Activated naive CD8-positive, alpha-beta T cell treated with anti-CD3 and anti-CD28 coated beads, Interleukin-2, amount 50 U/mL, for 24 hours (primary cell): ENCODE data around the gene GJA4.

Experiments used
- ATAC-seq: fragments of 150-1000 bp; cut with Tn5 transposase; one replicate; pipeline ENCODE4 v1.10.0; 2021
- DNase-seq: peaks from one replicate; pipeline ENCODE4 v3.0.0; 2021
- H3K27ac Mint-ChIP-seq: one replicate; pipeline ENCODE4 v1.8.0; 2021; ENCODE audit warnings: mild to moderate bottlenecking, mixed read lengths
- H3K27me3 Mint-ChIP-seq: one replicate; pipeline ENCODE4 v1.8.0; 2021; ENCODE audit warnings: mixed read lengths
- H3K36me3 Mint-ChIP-seq: one replicate; pipeline ENCODE4 v1.8.0; 2021; ENCODE audit warnings: low read depth, mixed read lengths
- H3K4me1 Mint-ChIP-seq: one replicate; pipeline ENCODE4 v1.8.0; 2021; ENCODE audit warnings: mixed read lengths
- H3K4me3 Mint-ChIP-seq: one replicate; pipeline ENCODE4 v1.8.0; 2021; ENCODE audit warnings: mild to moderate bottlenecking, moderate library complexity, mixed read lengths
- H3K9me3 Mint-ChIP-seq: one replicate; pipeline ENCODE4 v1.8.0; 2021; ENCODE audit warnings: mixed read lengths

The GJA4 gene

DNA sequence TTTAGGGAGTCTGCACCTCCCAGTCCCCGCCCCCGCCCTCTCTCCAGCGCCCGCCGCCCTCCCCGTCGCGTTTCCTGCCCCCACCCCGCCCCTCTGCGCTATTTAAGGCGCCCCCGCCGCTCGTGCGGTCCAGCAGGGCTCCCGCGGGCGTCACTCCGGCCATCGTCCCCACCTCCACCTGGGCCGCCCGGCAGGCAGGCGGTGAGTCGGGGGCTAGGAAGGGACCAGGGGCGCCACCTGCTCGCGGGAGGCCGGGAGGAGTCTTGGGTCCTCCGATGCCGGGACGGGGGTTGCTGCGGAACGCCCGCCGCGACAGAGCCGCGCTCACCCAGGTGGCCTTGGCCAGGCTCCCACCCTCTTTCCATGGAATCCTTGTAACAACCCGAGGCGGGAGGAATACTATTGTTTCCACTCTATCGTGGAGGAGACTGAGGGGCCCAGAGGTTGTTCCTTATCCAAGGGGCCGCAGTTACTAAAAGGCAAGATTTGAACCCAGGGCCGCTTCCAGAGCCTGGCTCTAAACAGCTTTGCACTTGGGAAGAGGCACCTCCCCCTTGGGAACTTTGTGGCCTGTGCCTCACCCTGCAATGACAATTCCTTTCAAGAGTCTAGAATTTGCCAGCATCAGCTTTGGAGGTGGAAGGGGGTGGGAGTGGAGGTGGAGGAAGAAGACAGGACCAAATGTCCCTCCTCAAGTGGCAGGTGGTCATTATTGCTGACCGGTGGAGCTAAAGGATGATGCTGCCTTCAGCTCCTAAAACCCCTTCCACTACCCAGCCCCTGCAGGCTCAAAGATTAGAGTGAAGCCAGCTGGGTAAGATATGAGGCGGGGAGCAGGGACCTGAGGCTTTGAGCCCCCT is at the start of gene GJA4:
Gene GJA4, plus strand, starts transcription at position 132 of the 860 bp plus-strand sequence. CDS start 1,215 bp downstream, outside the sequence.
- Mint-ChIP-seq H3K9me3 (no peaks in the 10 kb centered on the region), H3K27me3 (peaks cover 22% of the 10 kb centered on the region), H3K4me3 (no peak within 1 kb of the TSS), H3K27ac (no peak within 1 kb of the TSS), H3K36me3 (no peaks in the 10 kb centered on the region), H3K4me1 (peaks cover 11% of the 10 kb centered on the region)
- no peak for ATAC-seq
- no peak for DNase-seq

- H3K4me3 Mint-ChIP-seq = no peak overlapping the region
- H3K9me3 Mint-ChIP-seq = no peaks in the 10 kb centered on the region
- H3K4me1 Mint-ChIP-seq = no peaks in the 10 kb centered on the region
- DNase-seq = no peak
- H3K27me3 Mint-ChIP-seq = no peaks in the 10 kb centered on the region
- H3K27ac Mint-ChIP-seq = no peak overlapping the region
- ATAC-seq = no peak
- no peaks in the 10 kb centered on the region for H3K36me3 Mint-ChIP-seq
Measured at GRCh38 chr1:34743775-34744174, 49.0 kb upstream of the GJA4 start.

GRCh38 chr1:34744851-34745250 is 47.9 kb upstream of the GJA4 start:
- Mint-ChIP-seq H3K9me3 (no peaks in the 10 kb centered on the region), H3K4me1 (no peaks in the 10 kb centered on the region), H3K27me3 (no peaks in the 10 kb centered on the region), H3K4me3 (no peak overlapping the region), H3K27ac (no peak overlapping the region), H3K36me3 (no peaks in the 10 kb centered on the region)
- ATAC-seq (no peak), DNase-seq (no peak)

- ATAC-seq (no peak), DNase-seq (no peak)
- H3K36me3 Mint-ChIP-seq = no peaks in the 10 kb centered on the region
- H3K4me3 Mint-ChIP-seq = no peak overlapping the region
- no peak overlapping the region for H3K27ac Mint-ChIP-seq
- no peaks in the 10 kb centered on the region for H3K4me1 Mint-ChIP-seq
- H3K27me3 Mint-ChIP-seq = no peaks in the 10 kb centered on the region
- H3K9me3 Mint-ChIP-seq = no peaks in the 10 kb centered on the region
Measured at GRCh38 chr1:34745666-34746065, 47.1 kb upstream of the GJA4 start.

DNA sequence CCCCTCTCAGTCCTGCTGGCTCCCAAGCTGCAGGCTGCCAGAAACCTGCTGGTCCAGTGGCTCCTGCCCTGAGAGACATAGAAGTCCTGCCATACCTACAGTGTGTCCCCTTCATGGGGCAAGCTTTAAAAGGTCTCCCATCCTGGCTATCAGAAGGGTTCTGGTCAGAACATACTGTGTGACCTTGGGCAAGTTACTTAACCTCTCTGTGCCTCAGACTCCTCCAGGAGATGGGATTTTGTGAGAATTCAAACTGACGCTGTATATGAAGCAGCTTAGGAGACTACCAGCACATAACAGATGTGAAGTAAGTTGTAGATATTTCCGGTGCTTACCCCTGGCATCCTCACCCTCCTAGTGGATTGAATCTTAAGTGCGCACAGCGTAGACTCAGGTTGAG is 46.7 kb upstream of the GJA4 start:
- Mint-ChIP-seq H3K27ac (no peak overlapping the region), H3K36me3 (no peaks in the 10 kb centered on the region), H3K4me3 (no peak overlapping the region), H3K27me3 (no peaks in the 10 kb centered on the region), H3K4me1 (no peaks in the 10 kb centered on the region), H3K9me3 (no peaks in the 10 kb centered on the region)
- ATAC-seq (no peak), DNase-seq (no peak)

DNA sequence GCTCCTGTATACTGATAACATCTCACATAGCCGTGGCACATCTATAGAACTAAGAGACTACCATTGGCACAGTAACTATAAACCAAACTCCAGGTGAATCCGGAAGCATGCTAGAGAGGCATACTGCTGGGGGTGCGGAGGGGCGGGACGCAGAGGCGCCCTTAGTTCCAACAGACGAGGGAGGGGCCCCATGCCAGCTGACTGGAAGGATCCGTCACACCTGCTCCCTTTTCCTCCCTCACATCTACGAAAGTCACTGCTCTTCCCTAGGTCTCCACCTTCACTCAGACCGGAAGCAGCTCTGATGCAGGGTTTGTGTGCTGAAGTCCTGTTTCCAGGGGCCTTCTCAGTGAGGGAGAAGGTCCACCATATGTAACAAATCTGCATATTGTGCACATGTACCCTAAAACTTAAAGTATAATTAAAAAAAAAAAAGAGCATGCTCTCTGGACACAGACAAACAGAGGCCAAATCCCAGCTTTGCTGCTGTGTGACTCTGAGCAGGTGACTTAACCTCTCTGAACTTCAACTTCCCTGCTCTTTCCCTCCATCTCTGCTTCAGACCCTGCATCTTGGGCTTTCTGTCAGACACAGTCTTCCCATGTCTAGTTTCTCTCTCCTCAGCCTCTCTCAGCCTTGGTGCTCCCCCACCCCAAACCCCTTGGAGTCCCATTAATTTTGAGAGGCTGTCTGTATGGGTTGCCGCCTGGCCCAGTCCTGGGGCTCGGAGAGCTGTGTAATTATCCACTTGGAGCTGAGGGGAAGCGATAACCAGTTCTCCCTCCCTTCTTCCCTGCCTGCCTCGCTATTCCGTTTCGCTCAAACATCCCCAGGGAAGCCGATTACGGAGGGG is 45.8 kb upstream of the GJA4 start:
- H3K27ac Mint-ChIP-seq = no peak overlapping the region
- H3K4me3 Mint-ChIP-seq = no peak overlapping the region
- ATAC-seq = no peak
- H3K4me1 Mint-ChIP-seq = no peaks in the 10 kb centered on the region
- H3K27me3 Mint-ChIP-seq = no peaks in the 10 kb centered on the region
- no peak for DNase-seq
- no peaks in the 10 kb centered on the region for H3K9me3 Mint-ChIP-seq
- H3K36me3 Mint-ChIP-seq = no peaks in the 10 kb centered on the region

GRCh38 chr1:34747638-34747941 is 45.2 kb upstream of the GJA4 start:
- H3K9me3 Mint-ChIP-seq = no peaks in the 10 kb centered on the region
- no peaks in the 10 kb centered on the region for H3K4me1 Mint-ChIP-seq
- H3K36me3 Mint-ChIP-seq = no peaks in the 10 kb centered on the region
- H3K27ac Mint-ChIP-seq = no peak overlapping the region
- no peak for ATAC-seq
- H3K27me3 Mint-ChIP-seq = no peaks in the 10 kb centered on the region
- H3K4me3 Mint-ChIP-seq = no peak overlapping the region
- DNase-seq = no peak

- no peak for ATAC-seq
- no peaks in the 10 kb centered on the region for H3K27me3 Mint-ChIP-seq
- H3K4me3 Mint-ChIP-seq = no peak overlapping the region
Measured at GRCh38 chr1:34749992-34750391, 42.8 kb upstream of the GJA4 start.

GRCh38 chr1:34750610-34751009 is 42.2 kb upstream of the GJA4 start:
- no peak overlapping the region for H3K4me3 Mint-ChIP-seq
- no peaks in the 10 kb centered on the region for H3K27me3 Mint-ChIP-seq
- H3K4me1 Mint-ChIP-seq = no peaks in the 10 kb centered on the region
- H3K36me3 Mint-ChIP-seq = no peaks in the 10 kb centered on the region
- H3K27ac Mint-ChIP-seq = no peak overlapping the region
- no peak for DNase-seq
- no peaks in the 10 kb centered on the region for H3K9me3 Mint-ChIP-seq
- no peak for ATAC-seq

More at GRCh38 chr1:34749992-34750391, 42.8 kb upstream of the GJA4 start:
- DNase-seq = no peak
- H3K4me1 Mint-ChIP-seq = no peaks in the 10 kb centered on the region
- H3K9me3 Mint-ChIP-seq = no peaks in the 10 kb centered on the region
- no peaks in the 10 kb centered on the region for H3K36me3 Mint-ChIP-seq
- H3K27ac Mint-ChIP-seq = no peak overlapping the region

DNA sequence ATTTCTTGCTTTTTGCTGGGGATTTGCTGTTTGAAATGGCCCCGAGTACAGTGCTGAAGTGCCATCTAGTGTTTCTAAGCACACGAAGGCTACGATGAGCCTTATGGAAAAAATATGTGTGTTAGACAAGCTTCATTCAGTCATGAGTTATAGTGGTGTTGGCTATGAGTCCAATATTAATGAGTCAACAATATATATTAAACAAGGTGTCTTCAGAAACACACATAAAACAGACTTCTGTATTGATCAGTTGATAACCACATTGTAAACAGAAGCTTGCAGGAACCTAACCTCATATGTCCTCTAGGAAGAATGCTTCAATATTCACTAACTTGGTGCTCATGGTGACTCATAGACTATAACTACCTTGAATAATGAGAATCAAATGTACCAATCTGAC is 39.6 kb upstream of the GJA4 start:
- DNase-seq = no peak
- Mint-ChIP-seq H3K4me1 (no peaks in the 10 kb centered on the region), H3K27me3 (no peaks in the 10 kb centered on the region), H3K4me3 (no peak overlapping the region), H3K36me3 (no peaks in the 10 kb centered on the region), H3K9me3 (no peaks in the 10 kb centered on the region), H3K27ac (no peak overlapping the region)
- no peak for ATAC-seq

DNA sequence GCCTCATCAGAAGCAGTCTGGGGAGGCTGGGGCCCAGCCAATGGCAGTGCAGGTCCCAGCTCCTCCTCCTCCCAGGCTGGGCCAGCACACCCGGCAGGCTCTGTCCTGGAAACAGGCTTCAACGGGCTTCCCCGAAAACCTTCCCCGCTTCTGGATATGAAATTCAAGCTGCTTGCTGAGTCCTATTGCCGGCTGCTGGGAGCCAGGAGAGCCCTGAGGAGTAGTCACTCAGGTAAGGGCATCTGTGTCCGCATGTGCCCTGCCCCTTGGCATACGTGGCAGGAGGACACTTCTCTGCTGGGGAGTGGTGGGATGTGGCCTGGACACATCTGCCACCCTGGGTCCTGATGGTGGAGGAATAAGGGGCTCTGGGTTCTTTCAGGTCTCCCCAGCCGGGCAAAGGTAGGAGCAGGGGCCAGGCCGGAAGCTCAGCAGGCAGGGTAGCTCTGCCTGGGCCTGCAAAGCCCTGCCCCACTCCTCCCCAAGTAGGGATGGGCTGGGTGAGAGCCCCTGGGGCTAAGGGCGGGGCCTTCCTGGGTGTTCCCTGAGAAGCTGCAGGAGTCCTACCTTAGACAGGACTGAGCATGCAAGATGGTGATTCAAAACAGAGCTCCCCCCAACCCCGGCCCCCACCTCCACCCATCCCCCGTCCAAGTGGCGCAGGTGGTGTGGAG is 37.7 kb upstream of the GJA4 start, which contains the start of gene GJB5:
Gene GJB5, plus strand, starts transcription at position 84 of the 674 bp plus-strand sequence. CDS start 2,284 bp downstream, outside the sequence.
- Mint-ChIP-seq H3K36me3 (no peaks in the 10 kb centered on the region), H3K4me1 (no peaks in the 10 kb centered on the region), H3K9me3 (no peaks in the 10 kb centered on the region), H3K27ac (no peak within 1 kb of the TSS), H3K4me3 (no peak within 1 kb of the TSS), H3K27me3 (no peaks in the 10 kb centered on the region)
- DNase-seq (no peak), ATAC-seq (no peak)

DNA sequence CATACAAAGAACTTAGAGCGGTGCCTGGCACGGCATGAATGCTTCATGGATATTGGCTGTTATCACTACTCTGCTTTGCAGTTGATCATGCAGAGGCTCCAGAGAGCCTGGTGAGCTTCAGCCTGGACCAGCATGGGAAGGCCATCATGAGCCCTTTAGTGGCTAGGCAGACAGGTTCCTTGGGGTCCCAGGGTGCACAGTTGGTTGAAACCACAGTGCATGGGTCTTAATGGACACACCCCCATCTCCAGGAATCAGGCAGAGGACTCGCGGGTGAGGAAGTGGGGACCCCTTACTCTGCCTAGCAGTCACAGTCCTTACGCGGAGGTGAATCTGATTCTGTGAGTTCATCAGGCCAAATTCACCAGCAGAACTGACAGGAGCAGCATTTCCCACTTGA is 36.8 kb upstream of the GJA4 start:
- Mint-ChIP-seq H3K4me3 (no peak overlapping the region), H3K27ac (no peak overlapping the region), H3K36me3 (no peaks in the 10 kb centered on the region), H3K4me1 (no peaks in the 10 kb centered on the region), H3K9me3 (no peaks in the 10 kb centered on the region), H3K27me3 (no peaks in the 10 kb centered on the region)
- ATAC-seq (no peak), DNase-seq (no peak)

GRCh38 chr1:34757386-34757785 is 35.4 kb upstream of the GJA4 start:
- no peaks in the 10 kb centered on the region for H3K4me1 Mint-ChIP-seq

DNA sequence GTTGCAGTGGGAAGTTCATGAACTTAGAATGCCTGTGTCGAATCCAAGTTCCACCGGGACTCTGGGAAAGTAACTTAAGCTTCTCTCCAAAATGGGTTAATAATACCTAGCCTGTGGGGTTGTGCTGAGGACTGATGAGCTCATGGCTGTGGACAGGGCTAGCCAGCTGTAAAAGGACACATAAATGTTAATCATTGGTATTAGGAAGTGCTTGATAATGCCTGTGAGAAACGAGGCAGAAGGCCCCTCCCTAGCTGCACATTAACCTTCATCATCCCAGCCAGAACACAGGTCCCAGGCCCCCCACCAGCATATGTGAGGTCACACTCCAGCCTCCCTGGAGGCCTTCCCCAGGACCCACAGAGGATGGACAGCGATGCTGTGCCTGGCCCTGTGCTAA is 34.0 kb upstream of the GJA4 start:
- no peaks in the 10 kb centered on the region for H3K4me1 Mint-ChIP-seq
- H3K36me3 Mint-ChIP-seq = no peaks in the 10 kb centered on the region
- no peaks in the 10 kb centered on the region for H3K9me3 Mint-ChIP-seq
- DNase-seq = no peak
- no peak for ATAC-seq
- no peak overlapping the region for H3K4me3 Mint-ChIP-seq
- no peak overlapping the region for H3K27ac Mint-ChIP-seq
- no peaks in the 10 kb centered on the region for H3K27me3 Mint-ChIP-seq

More at GRCh38 chr1:34757386-34757785, 35.4 kb upstream of the GJA4 start:
- ATAC-seq (no peak), DNase-seq (no peak)
- no peaks in the 10 kb centered on the region for H3K36me3 Mint-ChIP-seq
- no peak overlapping the region for H3K4me3 Mint-ChIP-seq
- H3K27me3 Mint-ChIP-seq = no peaks in the 10 kb centered on the region
- no peaks in the 10 kb centered on the region for H3K9me3 Mint-ChIP-seq
- no peak overlapping the region for H3K27ac Mint-ChIP-seq
